Measurements from ENCODE around the gene DSG1. TPM values are rescaled to one million over a fixed set of nuclear protein-coding genes. Genes with fewer than 3 reads are reported as not detected.

Gene DSG1
- total RNA-seq, 2 donors from 2014 or later, result 4.2 to 4.7 TPM

DNA sequence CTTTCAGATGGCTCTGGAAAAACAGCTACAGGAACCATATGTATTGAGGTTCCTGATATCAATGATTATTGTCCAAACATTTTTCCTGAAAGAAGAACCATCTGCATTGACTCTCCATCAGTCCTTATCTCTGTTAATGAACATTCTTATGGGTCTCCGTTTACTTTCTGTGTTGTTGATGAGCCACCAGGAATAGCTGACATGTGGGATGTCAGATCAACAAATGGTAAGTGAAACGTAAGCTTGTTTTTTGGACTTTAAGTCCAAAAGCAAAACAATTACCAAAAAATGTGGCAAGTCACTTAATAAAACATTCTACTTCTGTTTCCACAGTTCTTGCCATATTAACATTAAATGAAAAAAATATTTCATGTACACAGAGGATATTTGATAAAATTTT is 85.4 kb downstream of the DSG1 start:
- Histone ChIP-seq H3K36me3 (no peaks in the 10 kb centered on the region), H3K4me1 (no peaks in the 10 kb centered on the region), H3K27ac (no peak overlapping the region), H3K9me3 (no peaks in the 10 kb centered on the region), H3K27me3 (no peaks in the 10 kb centered on the region), H3K4me3 (no peak overlapping the region)
- TF ChIP-seq, protein P1, sequence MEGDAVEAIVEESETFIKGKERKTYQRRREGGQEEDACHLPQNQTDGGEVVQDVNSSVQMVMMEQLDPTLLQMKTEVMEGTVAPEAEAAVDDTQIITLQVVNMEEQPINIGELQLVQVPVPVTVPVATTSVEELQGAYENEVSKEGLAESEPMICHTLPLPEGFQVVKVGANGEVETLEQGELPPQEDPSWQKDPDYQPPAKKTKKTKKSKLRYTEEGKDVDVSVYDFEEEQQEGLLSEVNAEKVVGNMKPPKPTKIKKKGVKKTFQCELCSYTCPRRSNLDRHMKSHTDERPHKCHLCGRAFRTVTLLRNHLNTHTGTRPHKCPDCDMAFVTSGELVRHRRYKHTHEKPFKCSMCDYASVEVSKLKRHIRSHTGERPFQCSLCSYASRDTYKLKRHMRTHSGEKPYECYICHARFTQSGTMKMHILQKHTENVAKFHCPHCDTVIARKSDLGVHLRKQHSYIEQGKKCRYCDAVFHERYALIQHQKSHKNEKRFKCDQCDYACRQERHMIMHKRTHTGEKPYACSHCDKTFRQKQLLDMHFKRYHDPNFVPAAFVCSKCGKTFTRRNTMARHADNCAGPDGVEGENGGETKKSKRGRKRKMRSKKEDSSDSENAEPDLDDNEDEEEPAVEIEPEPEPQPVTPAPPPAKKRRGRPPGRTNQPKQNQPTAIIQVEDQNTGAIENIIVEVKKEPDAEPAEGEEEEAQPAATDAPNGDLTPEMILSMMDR (IDR thresholded peaks at IDR 0.05), result no peak
- no peak for DNase-seq (ENCODE audit: low spot score)

Other genes with a start within 250 kb of the DSG1 start
- 10 to 100 TPM; 19.3 to 19.5 TPM for gene DSC2, start 215.7 kb upstream of the DSG1 start, total RNA-seq
- gene DSC1, start 155.3 kb upstream of the DSG1 start, total RNA-seq, result 10 to 100 TPM; 54.0 to 75.3 TPM
- gene DSG4, start 58.6 kb downstream of the DSG1 start, total RNA-seq, result not detected
- gene DSG3, start 129.6 kb downstream of the DSG1 start, total RNA-seq, result under 1 TPM in 1 of 2 donors, not detected in 1; 0.08 TPM
- gene DSG2, start 180.0 kb downstream of the DSG1 start, total RNA-seq, result 10 to 100 TPM; 64.4 to 72.7 TPM